Prostate gland (tissue), 2 donors: ENCODE data around the gene CCDC106. TPM values are rescaled to one million over a fixed set of nuclear protein-coding genes. Genes with fewer than 3 reads are reported as not detected.

Source experiments
- DNase-seq: peaks from one replicate; pipeline ENCODE4 v3.0.0-alpha.2; 2019; ENCODE audit warnings: low spot score
- H3K27ac ChIP-seq, 2 donors: fragments of 200-600 bp; sonication (generic); 2 replicates each; pipeline ENCODE4 v1.5.1; 2017 to 2019
- H3K27me3 ChIP-seq: fragments of 200-600 bp; sonication (generic); replicated peaks from 2 replicates; pipeline ENCODE4 v1.5.1; 2019; ENCODE audit not compliant: insufficient read depth
- H3K36me3 ChIP-seq, 2 donors: fragments of 200-600 bp; sonication (generic); 1 replicate in 1 of 2; 2 replicates in 1 of 2; pipeline versions ENCODE4 v1.5.1 to v1.8.1; 2017 to 2019
- H3K4me1 ChIP-seq: fragments of 200-600 bp; sonication (generic); replicated peaks from 2 replicates; pipeline ENCODE4 v1.5.1; 2019
- H3K4me3 ChIP-seq, 2 donors: fragments of 200-600 bp; sonication (generic); 2 replicates each; pipeline ENCODE4 v1.5.1; 2017 to 2019
- H3K9me3 ChIP-seq: fragments of 200-600 bp; sonication (generic); 2 replicates; pipeline ENCODE4 v1.5.1; 2017
- POLR2A ChIP-seq: fragments of 450-650 bp; IDR thresholded peaks from one replicate; pipeline ENCODE4 v1.6.1; 2016; ENCODE audit warnings: antibody characterized with exemption, mild to moderate bottlenecking
- POLR2AphosphoS5 ChIP-seq: sonication (generic); formaldehyde crosslinking; IDR thresholded peaks from one replicate; pipeline ENCODE4 v1.6.1; 2017; ENCODE audit warnings: antibody characterized with exemption
- WGBS: methylation state at CpG from one replicate; pipeline ENCODE4 v1.1.5; 2018; 5-methylcytosine and 5-hydroxymethylcytosine counted together
- intact Hi-C: fragments of 100-400 bp; cut with DNase I; formaldehyde crosslinking; loops from one replicate; pipeline ENCODE4 v1.14.2; 2022
- total RNA-seq, 2 donors: library from RNA; depleted of rRNA; stranded (reverse); fragments of >200 nt; gene quantifications; one replicate each; pipeline ENCODE4 v1.1.0, GENCODE V29; 2016
- TF ChIP-seq, protein P1 (sequence below), 4 experiments: fragments of 200-600 bp in 2 of 4; fragments of 450-650 bp in 2 of 4; sonication (generic) in 2 of 4; IDR thresholded peaks; 1 replicate in 3 of 4; 2 replicates in 1 of 4; pipeline ENCODE4 v1.5.1; 2016 to 2019; ENCODE audit warnings: antibody characterized with exemption in 4 of 4, mild to moderate bottlenecking in 2 of 4, moderate library complexity in 2 of 4

CCDC106 gene
- total RNA-seq, 2 donors from 2014 or later: 17.7 to 70.2 TPM

DNA sequence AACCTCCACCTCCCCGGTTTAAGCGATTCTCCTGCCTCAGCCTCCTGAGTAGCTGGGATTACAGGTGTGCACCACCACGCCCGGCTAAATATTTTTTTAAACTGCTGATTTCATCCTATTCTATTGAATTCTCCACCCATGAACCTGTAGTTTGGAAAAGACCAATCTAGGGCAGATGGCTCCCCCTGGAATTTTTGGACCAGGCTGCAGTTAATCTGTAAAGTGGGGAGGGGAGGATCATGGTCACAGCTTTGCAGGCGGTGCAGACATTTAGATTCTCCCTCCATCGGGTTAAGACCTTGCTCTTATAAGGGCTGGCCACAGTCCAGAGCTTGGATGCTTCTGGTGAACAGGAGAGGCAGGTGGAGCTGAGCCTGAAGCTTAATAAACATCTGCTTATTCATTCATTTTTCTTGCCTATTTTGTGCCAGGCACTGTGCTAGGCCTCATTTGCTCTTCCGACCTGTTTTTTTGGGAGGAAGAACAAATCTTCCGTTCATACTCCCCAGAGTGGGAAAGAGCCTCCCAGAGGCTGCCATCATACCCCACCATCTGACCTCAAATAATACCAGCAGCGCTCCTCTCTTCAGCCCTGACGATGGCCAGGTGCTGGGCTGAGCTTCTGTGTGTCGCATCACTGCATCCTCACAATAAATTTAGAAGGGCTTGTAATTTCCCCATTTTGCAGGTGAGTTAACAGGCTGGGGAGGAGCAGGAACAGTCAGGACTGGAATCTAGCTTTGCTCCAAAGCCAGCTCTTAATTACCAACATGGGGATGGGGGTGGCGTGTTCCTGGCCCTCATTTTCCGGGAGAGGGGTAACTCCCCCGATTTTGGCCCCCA is 902 bp upstream of the CCDC106 start:
- 40% methylated on average over 14 of the region's 14 CpGs for WGBS
- TF ChIP-seq POLR2AphosphoS5 (no peak), POLR2A (no peak)
- TF ChIP-seq, protein P1, sequence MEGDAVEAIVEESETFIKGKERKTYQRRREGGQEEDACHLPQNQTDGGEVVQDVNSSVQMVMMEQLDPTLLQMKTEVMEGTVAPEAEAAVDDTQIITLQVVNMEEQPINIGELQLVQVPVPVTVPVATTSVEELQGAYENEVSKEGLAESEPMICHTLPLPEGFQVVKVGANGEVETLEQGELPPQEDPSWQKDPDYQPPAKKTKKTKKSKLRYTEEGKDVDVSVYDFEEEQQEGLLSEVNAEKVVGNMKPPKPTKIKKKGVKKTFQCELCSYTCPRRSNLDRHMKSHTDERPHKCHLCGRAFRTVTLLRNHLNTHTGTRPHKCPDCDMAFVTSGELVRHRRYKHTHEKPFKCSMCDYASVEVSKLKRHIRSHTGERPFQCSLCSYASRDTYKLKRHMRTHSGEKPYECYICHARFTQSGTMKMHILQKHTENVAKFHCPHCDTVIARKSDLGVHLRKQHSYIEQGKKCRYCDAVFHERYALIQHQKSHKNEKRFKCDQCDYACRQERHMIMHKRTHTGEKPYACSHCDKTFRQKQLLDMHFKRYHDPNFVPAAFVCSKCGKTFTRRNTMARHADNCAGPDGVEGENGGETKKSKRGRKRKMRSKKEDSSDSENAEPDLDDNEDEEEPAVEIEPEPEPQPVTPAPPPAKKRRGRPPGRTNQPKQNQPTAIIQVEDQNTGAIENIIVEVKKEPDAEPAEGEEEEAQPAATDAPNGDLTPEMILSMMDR (IDR thresholded peaks at IDR 0.05): no peak
- Histone ChIP-seq H3K4me3 (peak overlapping the region; percentile 74 to 86), H3K27me3 (no peaks in the 10 kb centered on the region), H3K27ac (peak overlapping the region; percentile 81 to 85), H3K36me3 (no peaks in the 10 kb centered on the region), H3K9me3 (no peaks in the 10 kb centered on the region), H3K4me1 (peaks cover 29% of the 10 kb centered on the region)
- intact Hi-C loops: no loop called here
- DNase-seq: no peak

DNA sequence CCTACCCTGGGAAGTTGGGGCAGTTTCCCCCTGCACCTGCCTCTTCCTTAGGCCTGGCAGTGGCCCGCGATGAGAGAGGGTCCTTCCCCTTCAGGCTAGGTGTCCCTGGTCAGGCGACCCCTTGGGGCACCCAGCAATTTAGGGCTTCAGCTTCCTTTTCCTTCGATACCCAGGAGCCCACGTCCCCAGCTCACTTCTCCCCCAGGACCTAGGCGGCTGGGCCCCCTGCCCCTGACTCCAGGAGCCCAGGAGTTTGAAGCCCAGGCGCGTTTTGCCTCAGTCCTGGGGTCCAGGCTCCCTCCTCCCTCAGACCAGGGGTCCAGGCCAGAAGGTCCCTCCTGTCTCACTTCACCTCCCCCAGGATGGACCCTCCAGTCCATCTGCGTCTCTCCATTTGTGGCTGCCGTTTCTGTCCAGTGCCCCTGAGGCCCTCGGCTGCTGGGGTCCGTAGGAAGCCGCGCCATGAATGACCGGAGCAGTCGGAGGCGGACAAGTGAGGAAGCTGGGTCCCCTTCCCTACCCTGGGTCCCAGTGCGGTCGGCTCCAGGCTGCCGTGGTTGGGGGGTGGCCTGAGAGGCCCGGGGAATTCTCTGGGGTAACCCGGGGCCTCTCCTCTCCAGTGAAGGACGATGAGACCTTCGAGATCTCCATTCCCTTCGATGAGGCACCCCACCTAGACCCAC is 714 bp downstream of the CCDC106 start:
- H3K4me3 ChIP-seq: peak overlapping the region; percentile 74 to 86
- 11% methylated on average over 25 of the region's 25 CpGs for WGBS
- no peaks in the 10 kb centered on the region for H3K27me3 ChIP-seq
- TF ChIP-seq, protein P1 (IDR thresholded peaks at IDR 0.05): no peak
- no peak for TF ChIP-seq POLR2A
- TF ChIP-seq POLR2AphosphoS5: no peak
- H3K4me1 ChIP-seq: peaks cover 21% of the 10 kb centered on the region
- H3K9me3 ChIP-seq: no peaks in the 10 kb centered on the region
- intact Hi-C loops: no loop called here
- H3K36me3 ChIP-seq: no peaks in the 10 kb centered on the region
- no peak for DNase-seq
- H3K27ac ChIP-seq: peak overlapping the region; percentile 81 to 85

DNA sequence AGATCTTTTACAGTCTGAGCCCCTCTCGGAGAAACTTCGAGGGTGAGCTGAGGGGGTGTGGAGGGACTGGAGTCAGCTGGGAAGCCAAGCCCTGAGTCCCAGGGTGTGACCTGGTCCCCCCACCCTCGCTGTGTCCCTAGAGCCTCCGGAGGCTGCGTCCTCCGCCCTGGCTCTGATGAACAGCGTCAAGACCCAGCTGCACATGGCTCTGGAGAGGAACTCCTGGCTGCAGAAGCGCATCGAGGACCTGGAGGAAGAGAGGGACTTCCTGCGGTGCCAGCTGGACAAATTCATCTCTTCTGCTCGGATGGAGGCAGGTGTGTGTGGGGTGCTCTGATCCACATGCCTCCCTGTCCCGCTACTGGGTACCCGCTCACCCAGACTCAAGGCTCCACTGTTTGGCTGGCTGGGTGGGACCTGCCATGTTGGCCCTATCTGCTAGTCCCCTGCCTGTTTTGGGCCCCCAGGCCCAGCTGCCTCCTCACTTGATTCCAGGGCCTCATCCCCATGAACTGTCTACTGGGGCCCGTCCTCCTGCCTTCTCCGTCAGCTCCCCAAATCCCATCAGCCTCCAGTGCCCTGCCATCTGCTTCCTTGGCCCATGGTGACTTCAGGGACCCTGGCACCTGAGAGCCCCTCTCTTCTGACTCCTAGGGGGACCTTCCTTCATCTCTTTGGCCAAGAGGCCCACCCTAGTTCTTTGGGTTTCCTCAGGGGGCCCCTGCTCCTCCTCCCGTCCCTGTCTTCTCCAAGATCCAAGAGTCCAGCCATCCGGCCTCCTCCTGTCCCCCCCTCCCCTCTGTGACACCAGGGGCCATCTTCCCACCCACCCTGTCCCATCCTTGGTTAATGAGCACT is 1.5 kb downstream of the CCDC106 start:
- Histone ChIP-seq H3K27me3 (no peaks in the 10 kb centered on the region), H3K36me3 (no peaks in the 10 kb centered on the region), H3K4me3 (peak overlapping the region in 1 of 2 donors; percentile 74), H3K9me3 (no peaks in the 10 kb centered on the region), H3K4me1 (peaks cover 17% of the 10 kb centered on the region), H3K27ac (peak overlapping the region in 1 of 2 donors; percentile 81)
- DNase-seq: no peak
- TF ChIP-seq, protein P1 (IDR thresholded peaks at IDR 0.05): no peak
- no peak for TF ChIP-seq POLR2AphosphoS5
- no peak for TF ChIP-seq POLR2A
- 74% methylated on average over 17 of the region's 17 CpGs for WGBS
- intact Hi-C loops: loop anchor here (10.0 kb wide), 1 partner anchor 535 kb away; the partner anchor contains the start of gene PPP1R12C

- no peak for DNase-seq
- TF ChIP-seq, protein P1 (IDR thresholded peaks at IDR 0.05): no peak
- TF ChIP-seq POLR2AphosphoS5: no peak
- no peak for TF ChIP-seq POLR2A
- H3K4me3 ChIP-seq: no peak overlapping the region
- H3K36me3 ChIP-seq: no peaks in the 10 kb centered on the region
- H3K27me3 ChIP-seq: no peaks in the 10 kb centered on the region
- H3K27ac ChIP-seq: no peak overlapping the region
- peaks cover 10% of the 10 kb centered on the region for H3K4me1 ChIP-seq
- H3K9me3 ChIP-seq: no peaks in the 10 kb centered on the region
- intact Hi-C loops: loop anchor here (10.0 kb wide), 1 partner anchor 535 kb away; the partner anchor contains the start of gene PPP1R12C
- 90% methylated on average over 4 of the region's 4 CpGs for WGBS
Measured at GRCh38 chr19:55650126-55650557, 2.1 kb downstream of the CCDC106 start.
